Endothelial cell of umbilical vein (primary cell): ENCODE data around the gene HRH3. TPM values are rescaled to one million over a fixed set of nuclear protein-coding genes. Genes with fewer than 3 reads are reported as not detected.

ENCODE experiments used
- BruUV-seq: library from RNA; stranded (reverse); fragments of 400-500 nt; replicated peaks from 2 replicates; lab custom pipeline; 2021; lab: Mats Ljungman, UMichigan
- CTCF ChIA-PET: fragments of 300-600, 350-600 bp; sonication (Branson Sonifier 250); formaldehyde crosslinking; loops from one replicate; lab custom pipeline; 2021; ENCODE audit warnings: antibody characterized with exemption, inconsistent platforms; lab: Charles Lee
- POLR2A ChIA-PET: fragments of 300-600, 350-600 bp; sonication (Branson Sonifier 250); formaldehyde crosslinking; loops from one replicate; lab custom pipeline; 2021; ENCODE audit warnings: antibody characterized with exemption, inconsistent platforms; lab: Charles Lee
- DNase-seq: peaks from one replicate; pipeline ENCODE4 v3.0.0-alpha.2; 2011; ENCODE audit warnings: low read depth, low spot score
- FAIRE-seq: peaks from 2 replicates; lab custom pipeline; 2011; peaks lifted over from hg19 to GRCh38; lab: Jason Lieb, UNC
- H2AFZ ChIP-seq: 2 replicates; pipeline ENCODE4 v1.6.0; 2012; ENCODE audit warnings: low read depth, low read length, control low read depth, inconsistent platforms
- H3K27ac ChIP-seq: 2 replicates; pipeline ENCODE4 v1.5.1; 2011; ENCODE audit warnings: low read depth, mild to moderate bottlenecking, control low read depth, low read length, moderate library complexity; ENCODE audit not compliant: insufficient read depth
- H3K27me3 ChIP-seq, 2 experiments: 2 replicates each; pipeline versions ENCODE4 v1.6.0 to v1.6.1; 2011; ENCODE audit warnings: low read length in 2 of 2, mixed read lengths in 1 of 2; ENCODE audit not compliant: control insufficient read depth in 2 of 2, insufficient read depth in 2 of 2
- H3K36me3 ChIP-seq, 2 experiments: 2 replicates in 1 of 2; 3 replicates in 1 of 2; pipeline ENCODE4 v1.5.1; 2011; ENCODE audit warnings: low read length in 2 of 2, mild to moderate bottlenecking in 1 of 2, moderate library complexity in 1 of 2; ENCODE audit not compliant: control insufficient read depth in 2 of 2, insufficient read depth in 2 of 2; ENCODE audit errors: extremely low read depth in 1 of 2
- H3K4me1 ChIP-seq: 3 replicates; pipeline ENCODE4 v1.5.1; 2011; ENCODE audit warnings: mild to moderate bottlenecking, low read length; ENCODE audit not compliant: control insufficient read depth, insufficient read depth; ENCODE audit errors: extremely low read depth
- H3K4me2 ChIP-seq: 2 replicates; pipeline ENCODE4 v1.6.1; 2011; ENCODE audit warnings: low read length, control low read depth, mixed read lengths; ENCODE audit not compliant: insufficient read depth
- H3K4me3 ChIP-seq, 3 experiments: fragments of 200-600 bp in 1 of 3; sonication (generic), shearing (Covaris generic) in 1 of 3; replicated peaks in 1 of 3; 2 replicates each; pipeline ENCODE4 v1.5.1; 2011 to 2016; ENCODE audit warnings: control low read depth in 3 of 3, low read length in 3 of 3, mild to moderate bottlenecking in 2 of 3, inconsistent platforms in 1 of 3, low read depth in 1 of 3, moderate library complexity in 1 of 3; ENCODE audit not compliant: insufficient read depth in 1 of 3
- H3K79me2 ChIP-seq: 2 replicates; pipeline ENCODE4 v1.6.0; 2012; ENCODE audit warnings: low read length, inconsistent platforms; ENCODE audit not compliant: control insufficient read depth, insufficient read depth
- H3K9ac ChIP-seq: replicated peaks from 2 replicates; pipeline ENCODE3; 2011; ENCODE audit warnings: low read length, control low read depth; ENCODE audit not compliant: insufficient read depth; ENCODE audit errors: extremely low read depth
- H3K9me1 ChIP-seq: replicated peaks from 3 replicates; pipeline ENCODE4 v1.6.0; 2011; ENCODE audit warnings: mild to moderate bottlenecking, low read length; ENCODE audit not compliant: control insufficient read depth, insufficient read depth; ENCODE audit errors: extremely low read depth
- H3K9me3 ChIP-seq: replicated peaks from 2 replicates; pipeline ENCODE4 v1.5.1; 2012; ENCODE audit warnings: low read length, inconsistent platforms; ENCODE audit not compliant: control insufficient read depth, insufficient read depth
- H4K20me1 ChIP-seq: replicated peaks from 2 replicates; pipeline ENCODE3; 2011; ENCODE audit warnings: mild to moderate bottlenecking, low read length; ENCODE audit not compliant: control insufficient read depth, insufficient read depth; ENCODE audit errors: extremely low read depth
- CTCF ChIP-seq, 2 donors: IDR thresholded peaks; 1 replicate in 1 of 2; 2 replicates in 1 of 2; pipeline ENCODE4 v1.5.1; 2011; ENCODE audit warnings: low read length in 2 of 2, mild to moderate bottlenecking in 2 of 2, moderate library complexity in 2 of 2, control low read depth in 1 of 2, inconsistent platforms in 1 of 2, low read depth in 1 of 2; ENCODE audit not compliant: insufficient read depth in 1 of 2; ENCODE audit errors: extremely low read depth in 1 of 2
- EZH2 ChIP-seq: IDR thresholded peaks from 2 replicates; pipeline ENCODE4 v1.6.1; 2012; ENCODE audit warnings: borderline replicate concordance, low read depth, mild to moderate bottlenecking, moderate library complexity, low read length, inconsistent platforms; ENCODE audit not compliant: severe bottlenecking
- FOS ChIP-seq: IDR thresholded peaks from 2 replicates; pipeline ENCODE4 v1.6.1; 2011; ENCODE audit warnings: mild to moderate bottlenecking, low read length, moderate library complexity, borderline replicate concordance; ENCODE audit not compliant: insufficient read depth
- GATA2 ChIP-seq: IDR thresholded peaks from 2 replicates; pipeline ENCODE4 v1.7.0; 2011; ENCODE audit warnings: low read depth, mild to moderate bottlenecking, moderate library complexity, mixed read lengths, low read length; ENCODE audit not compliant: insufficient read length, insufficient read depth
- JUN ChIP-seq: IDR thresholded peaks from 2 replicates; pipeline ENCODE4 v1.6.1; 2011; ENCODE audit warnings: borderline replicate concordance, low read depth; ENCODE audit not compliant: insufficient read length, insufficient read depth
- MAX ChIP-seq: IDR thresholded peaks from 2 replicates; pipeline ENCODE4 v1.6.1; 2011; ENCODE audit not compliant: insufficient read depth, insufficient read length
- MYC ChIP-seq: IDR thresholded peaks from one replicate; pipeline ENCODE4 v1.6.1; 2011; ENCODE audit warnings: mild to moderate bottlenecking, low read depth, low read length
- POLR2A ChIP-seq: IDR thresholded peaks from 2 replicates; pipeline ENCODE4 v1.6.1; 2012; ENCODE audit warnings: low read depth, mild to moderate bottlenecking, control low read depth, low read length
- POLR2AphosphoS5 ChIP-seq: IDR thresholded peaks from 2 replicates; pipeline ENCODE4 v1.6.1; 2012; ENCODE audit warnings: low read depth, mild to moderate bottlenecking, control low read depth, low read length, moderate library complexity; ENCODE audit not compliant: insufficient read depth
- dilution Hi-C: fragments of 300-500 bp; cut with MboI; formaldehyde crosslinking; loops from one replicate; pipeline ENCODE4 v1.15.0; 2019; ENCODE audit warnings: low sequenced_read_pairs; ENCODE audit not compliant: extremely low pct_ligation_motif_present
- intact Hi-C: fragments of 100-400 bp; cut with micrococcal nuclease; formaldehyde crosslinking; loops from one replicate; pipeline ENCODE4 v1.10.0; 2022
- polyA plus RNA-seq, 4 experiments: library from polyadenylated mRNA; depleted of rRNA in 3 of 4; stranded (reverse) in 3 of 4; unstranded in 1 of 4; fragments of >200 nt; gene quantifications; 2 replicates each; pipeline versions ENCODE4 v1.2.1 to v1.2.3, GENCODE V29; 2011 to 2012; ENCODE audit warnings: missing spikeins in 1 of 4
- total RNA-seq: library from RNA; stranded (reverse); gene quantifications from 2 replicates; pipeline ENCODE4 v1.2.3, GENCODE V29; 2021

Gene HRH3
- total and polyA plus RNA-seq, 2 donors (not counting 3 experiments of a cell fraction or from before 2014, with no cell fraction given), result not detected

- no peak for DNase-seq
- Histone ChIP-seq H3K27ac (no peak overlapping the region), H3K27me3 (no peaks in the 10 kb centered on the region), H4K20me1 (no peaks in the 10 kb centered on the region), H3K4me2 (no peak overlapping the region), H3K9me1 (no peaks in the 10 kb centered on the region), H3K4me3 (no peak overlapping the region), H3K9me3 (no peaks in the 10 kb centered on the region), H2AFZ (no peak overlapping the region), H3K79me2 (no peaks in the 10 kb centered on the region), H3K4me1 (no peaks in the 10 kb centered on the region), H3K36me3 (peaks cover 2 to 34% of the 10 kb centered on the region in 2 experiments), H3K9ac (no peak overlapping the region)
- dilution Hi-C loops, result no loop called here
- ChIA-PET CTCF (no interaction called here), POLR2A (interaction anchor here (0.7 kb wide), 1 partner anchor 17 kb away, joined by 4 read pairs; no protein-coding TSS in a partner anchor)
- intact Hi-C loops, result no loop called here
- no TSS peak for BruUV-seq
- no peak for FAIRE-seq
- TF ChIP-seq FOS, result no peak
- TF ChIP-seq MYC, result no peak
- TF ChIP-seq POLR2A, result no peak
- TF ChIP-seq GATA2, result no peak
- TF ChIP-seq EZH2, result no peak
- no peak for TF ChIP-seq JUN
- no peak for TF ChIP-seq POLR2AphosphoS5
Measured at GRCh38 chr20:62168061-62168460, 52.0 kb downstream of the HRH3 start.

GRCh38 chr20:62167474-62167873 lies 52.6 kb downstream of the HRH3 start:
- H3K4me2 ChIP-seq, result no peak overlapping the region
- no TSS peak for BruUV-seq
- no peaks in the 10 kb centered on the region for H3K4me1 ChIP-seq
- H3K36me3 ChIP-seq, result peaks cover 7 to 40% of the 10 kb centered on the region in 2 experiments
- H3K9me3 ChIP-seq, result no peaks in the 10 kb centered on the region
- FAIRE-seq (no peak), DNase-seq (no peak)
- no peaks in the 10 kb centered on the region for H3K79me2 ChIP-seq
- H2AFZ ChIP-seq, result no peak overlapping the region
- intact Hi-C loops, result no loop called here
- TF ChIP-seq GATA2 (no peak), CTCF (IDR thresholded peaks at IDR 0.05; ENCODE audit: extremely low read depth in 1 of 2, insufficient read depth in 1 of 2, low read depth in 1 of 2, low read length in 2 of 2) (no peak), MAX (no peak), EZH2 (no peak), POLR2AphosphoS5 (no peak), MYC (no peak), JUN (no peak), FOS (no peak)
- no peaks in the 10 kb centered on the region for H3K9me1 ChIP-seq
- H3K4me3 ChIP-seq, result no peak overlapping the region
- POLR2A ChIA-PET, result interaction anchor here (0.7 kb wide), 1 partner anchor 18 kb away, joined by 4 read pairs; no protein-coding TSS in a partner anchor
- dilution Hi-C loops, result no loop called here
- H3K27me3 ChIP-seq, result no peaks in the 10 kb centered on the region
- H3K9ac ChIP-seq, result no peak overlapping the region
- CTCF ChIA-PET, result interaction anchor here (0.6 to 1.5 kb wide), 6 partner anchors 9 to 156 kb away, joined by 3 to 6 read pairs (median 4); no protein-coding TSS in a partner anchor
- H4K20me1 ChIP-seq, result no peaks in the 10 kb centered on the region
- no peak overlapping the region for H3K27ac ChIP-seq
